NT2/D1 (cell line): Measurements from ENCODE around the gene TSGA10.

Experiments used
- DNase-seq: peaks from one replicate; pipeline ENCODE4 v3.0.0-alpha.2; 2011; ENCODE audit warnings: low read depth, low spot score
- H3K27me3 ChIP-seq: 2 replicates; pipeline ENCODE4 v1.6.0; 2011; ENCODE audit warnings: mild to moderate bottlenecking; ENCODE audit not compliant: insufficient read length, insufficient read depth
- H3K36me3 ChIP-seq: 2 replicates; pipeline ENCODE4 v1.6.1; 2011; ENCODE audit warnings: mild to moderate bottlenecking, low read length, mixed read lengths; ENCODE audit not compliant: insufficient read depth, insufficient read length
- H3K4me1 ChIP-seq: 2 replicates; pipeline ENCODE4 v1.5.1; 2011; ENCODE audit not compliant: insufficient read depth, insufficient read length
- H3K4me3 ChIP-seq: 2 replicates; pipeline ENCODE4 v1.5.1; 2011; ENCODE audit warnings: low read depth; ENCODE audit not compliant: insufficient read length
- H3K9ac ChIP-seq: 2 replicates; pipeline ENCODE4 v1.6.0; 2011; ENCODE audit warnings: low read depth; ENCODE audit not compliant: insufficient read length
- H3K9me3 ChIP-seq: 2 replicates; pipeline ENCODE4 v1.5.1; 2011; ENCODE audit warnings: mild to moderate bottlenecking, low read length; ENCODE audit not compliant: insufficient read depth
- SUZ12 ChIP-seq: IDR thresholded peaks from 2 replicates; pipeline ENCODE4 v1.6.1; 2011; ENCODE audit not compliant: insufficient read length, insufficient read depth; ENCODE audit errors: extremely low read depth
- YY1 ChIP-seq: IDR thresholded peaks from 2 replicates; pipeline ENCODE4 v1.6.1; 2011; ENCODE audit not compliant: insufficient read length, insufficient read depth
- ZNF274 ChIP-seq: IDR thresholded peaks from 2 replicates; pipeline ENCODE4 v1.6.1; 2011; ENCODE audit warnings: mild to moderate bottlenecking, low read depth, low read length

Gene TSGA10

GRCh38 chr2:99169534-99169933, 14.8 kb upstream of the TSGA10 start:
- H3K27me3 ChIP-seq: no peaks in the 10 kb centered on the region
- no peaks in the 10 kb centered on the region for H3K4me1 ChIP-seq
- no peaks in the 10 kb centered on the region for H3K9me3 ChIP-seq
- no peak for DNase-seq
- no peak overlapping the region for H3K4me3 ChIP-seq
- TF ChIP-seq YY1 (no peak), SUZ12 (no peak), ZNF274 (no peak)
- H3K9ac ChIP-seq: no peak overlapping the region
- peaks cover 85% of the 10 kb centered on the region for H3K36me3 ChIP-seq

DNA sequence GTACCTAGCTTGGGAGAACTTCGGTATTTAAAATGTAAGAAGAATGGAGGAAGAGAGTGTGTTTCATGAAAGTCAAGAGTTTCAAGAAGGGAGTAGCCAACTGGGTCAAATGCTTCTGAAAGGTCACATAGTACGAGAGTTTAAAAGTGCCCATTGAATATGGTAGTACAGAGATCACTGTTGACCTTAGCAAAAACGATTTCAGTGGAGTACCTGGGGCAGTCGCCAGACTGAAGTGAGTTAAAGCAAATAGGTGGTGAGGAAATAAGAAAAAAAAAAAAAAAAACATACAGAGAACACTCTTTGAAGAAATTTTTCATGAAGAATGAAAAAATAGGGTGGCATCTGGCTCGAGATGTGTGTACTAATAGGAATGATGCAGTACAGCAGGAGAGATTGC, 11.5 kb upstream of the TSGA10 start:
- DNase-seq: no peak
- Histone ChIP-seq H3K9ac (no peak overlapping the region), H3K4me3 (no peak overlapping the region), H3K9me3 (no peaks in the 10 kb centered on the region), H3K4me1 (no peaks in the 10 kb centered on the region), H3K36me3 (peaks cover 66% of the 10 kb centered on the region), H3K27me3 (no peaks in the 10 kb centered on the region)
- TF ChIP-seq YY1 (no peak), SUZ12 (no peak), ZNF274 (no peak)

- Histone ChIP-seq H3K36me3 (peaks cover 38% of the 10 kb centered on the region), H3K4me3 (no peak overlapping the region), H3K9me3 (no peaks in the 10 kb centered on the region), H3K4me1 (no peaks in the 10 kb centered on the region), H3K9ac (no peak overlapping the region), H3K27me3 (no peaks in the 10 kb centered on the region)
- DNase-seq: no peak
- TF ChIP-seq YY1 (no peak), SUZ12 (no peak), ZNF274 (no peak)
Observed at GRCh38 chr2:99159594-99159993, 4.9 kb upstream of the TSGA10 start.

- peaks cover 38% of the 10 kb centered on the region for H3K36me3 ChIP-seq
- TF ChIP-seq SUZ12: no peak
- no peak overlapping the region for H3K9ac ChIP-seq
- no peaks in the 10 kb centered on the region for H3K4me1 ChIP-seq
- H3K4me3 ChIP-seq: no peak overlapping the region
- H3K27me3 ChIP-seq: no peaks in the 10 kb centered on the region
- DNase-seq: no peak
- no peaks in the 10 kb centered on the region for H3K9me3 ChIP-seq
Observed at GRCh38 chr2:99158599-99158998, 3.9 kb upstream of the TSGA10 start.

- Histone ChIP-seq H3K9ac (no peak overlapping the region), H3K27me3 (no peaks in the 10 kb centered on the region), H3K9me3 (no peaks in the 10 kb centered on the region), H3K4me3 (no peak overlapping the region), H3K4me1 (no peaks in the 10 kb centered on the region), H3K36me3 (peaks cover 31% of the 10 kb centered on the region)
- DNase-seq: no peak
- TF ChIP-seq SUZ12 (no peak), YY1 (no peak), ZNF274 (no peak)
Observed at GRCh38 chr2:99156891-99157290, 2.1 kb upstream of the TSGA10 start.

GRCh38 chr2:99153921-99154604, 679 bp downstream of the TSGA10 start:
- H3K9ac ChIP-seq: peak overlapping the region; percentile 83
- H3K4me3 ChIP-seq: peak overlapping the region; percentile 86
- no peaks in the 10 kb centered on the region for H3K9me3 ChIP-seq
- no peaks in the 10 kb centered on the region for H3K27me3 ChIP-seq
- H3K4me1 ChIP-seq: no peaks in the 10 kb centered on the region
- peaks cover 19% of the 10 kb centered on the region for H3K36me3 ChIP-seq
- no peak for DNase-seq
- TF ChIP-seq ZNF274: no peak
- TF ChIP-seq SUZ12: no peak
- TF ChIP-seq YY1: no peak

DNA sequence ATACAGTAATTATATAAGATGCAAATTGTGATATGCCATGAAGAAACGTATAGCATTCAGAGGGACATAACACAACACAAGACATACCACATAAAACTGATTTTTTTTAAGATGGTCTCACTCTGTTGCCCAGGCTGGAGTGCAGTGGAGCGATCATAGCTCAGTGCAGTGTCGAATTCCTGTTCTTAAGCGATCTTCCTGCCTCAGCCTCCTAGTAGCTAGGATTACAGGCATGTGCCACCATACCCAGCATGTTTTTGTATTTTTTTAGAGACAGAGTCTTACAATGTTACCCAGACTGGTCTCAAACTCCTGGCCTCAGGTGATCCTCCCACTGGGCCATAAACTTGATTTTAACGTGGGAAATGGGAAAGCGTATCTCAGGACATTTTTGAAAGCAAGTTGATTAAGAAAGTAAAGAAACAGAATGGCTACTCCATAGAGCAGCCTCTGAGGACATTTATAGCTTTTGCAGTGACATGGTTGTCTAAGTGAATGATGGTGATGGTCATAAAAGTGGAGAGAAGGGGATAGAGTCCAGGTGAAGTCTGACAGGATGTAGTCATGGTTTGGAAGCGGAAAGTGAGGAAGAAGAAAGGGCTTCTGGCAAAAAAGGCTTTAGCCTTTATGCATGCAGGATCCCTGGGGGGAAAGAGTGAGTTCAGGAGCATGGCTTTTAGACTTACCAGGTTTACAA, 2.4 kb downstream of the TSGA10 start:
- no peak for DNase-seq
- no peak overlapping the region for H3K9ac ChIP-seq
- no peak overlapping the region for H3K4me3 ChIP-seq
- no peaks in the 10 kb centered on the region for H3K27me3 ChIP-seq
- no peaks in the 10 kb centered on the region for H3K9me3 ChIP-seq
- no peaks in the 10 kb centered on the region for H3K4me1 ChIP-seq
- peaks cover 9% of the 10 kb centered on the region for H3K36me3 ChIP-seq
- TF ChIP-seq ZNF274: no peak
- TF ChIP-seq SUZ12: no peak
- TF ChIP-seq YY1: no peak
